HepG2 (cell line): ENCODE measurements around the gene BEAN1. TPM values are rescaled to one million over a fixed set of nuclear protein-coding genes. Genes with fewer than 3 reads are reported as not detected.

Source experiments
- AGO1 ChIP-seq: fragments of 200-400 bp; formaldehyde crosslinking; IDR thresholded peaks from 2 replicates; pipeline ENCODE4 v1.6.1; 2017; ENCODE audit warnings: mild to moderate bottlenecking, low read depth, low read length, moderate library complexity; ENCODE audit not compliant: poor library complexity, severe bottlenecking
- ATF3 ChIP-seq: sonication (generic); formaldehyde crosslinking; IDR thresholded peaks from 2 replicates; pipeline ENCODE4 v1.4.0; 2020; ENCODE audit warnings: missing genetic modification reagents
- BRF2 ChIP-seq: sonication (generic); formaldehyde crosslinking; IDR thresholded peaks from 2 replicates; pipeline ENCODE4 v1.8.1; 2022; ENCODE audit warnings: mild to moderate bottlenecking, missing genetic modification reagents
- FUBP1 ChIP-seq: sonication (generic); formaldehyde crosslinking; IDR thresholded peaks from 2 replicates; pipeline ENCODE4 v1.5.1; 2020; ENCODE audit warnings: missing genetic modification reagents, mild to moderate bottlenecking, borderline replicate concordance
- GMEB2 ChIP-seq: IDR thresholded peaks from 2 replicates; pipeline ENCODE4 v1.6.1; 2016; ENCODE audit warnings: missing biosample characterization, missing genetic modification reagents, low read depth
- HMG20A ChIP-seq: IDR thresholded peaks from 2 replicates; pipeline ENCODE4 v1.6.1; 2016; ENCODE audit warnings: borderline replicate concordance
- HOXA7 ChIP-seq: sonication (generic); formaldehyde crosslinking; IDR thresholded peaks from 2 replicates; pipeline ENCODE4 v1.8.1; 2022; ENCODE audit warnings: mild to moderate bottlenecking, missing genetic modification reagents, moderate library complexity
- PHB2 ChIP-seq: fragments of 450-650 bp; IDR thresholded peaks from 2 replicates; pipeline ENCODE4 v1.6.1; 2018; ENCODE audit not compliant: partially characterized antibody
- PREB ChIP-seq: sonication (generic); formaldehyde crosslinking; IDR thresholded peaks from 2 replicates; pipeline ENCODE4 v1.4.0; 2020; ENCODE audit warnings: missing genetic modification reagents
- STAT6 ChIP-seq: sonication (generic); formaldehyde crosslinking; IDR thresholded peaks from 2 replicates; pipeline ENCODE4 v1.4.0; 2020; ENCODE audit warnings: missing genetic modification reagents, mild to moderate bottlenecking, borderline replicate concordance
- ZBTB38 ChIP-seq: sonication (generic); formaldehyde crosslinking; IDR thresholded peaks from 2 replicates; pipeline ENCODE4 v1.5.1; 2020; ENCODE audit warnings: mild to moderate bottlenecking, missing genetic modification reagents
- ZNF281 ChIP-seq: sonication (generic); formaldehyde crosslinking; IDR thresholded peaks from 2 replicates; pipeline ENCODE4 v1.4.0; 2020; ENCODE audit warnings: missing genetic modification reagents, borderline replicate concordance
- ZNF451 ChIP-seq: sonication (generic); formaldehyde crosslinking; IDR thresholded peaks from 2 replicates; pipeline ENCODE4 v1.5.0; 2020; ENCODE audit warnings: mild to moderate bottlenecking, missing genetic modification reagents
- ZNF644 ChIP-seq: IDR thresholded peaks from 2 replicates; pipeline ENCODE4 v1.6.1; 2016; ENCODE audit warnings: low read depth
- ZNF775 ChIP-seq: sonication (generic); formaldehyde crosslinking; IDR thresholded peaks from 2 replicates; pipeline ENCODE4 v1.4.0; 2020; ENCODE audit warnings: missing genetic modification reagents, mild to moderate bottlenecking, moderate library complexity, borderline replicate concordance
- ZNF841 ChIP-seq: sonication (generic); formaldehyde crosslinking; IDR thresholded peaks from 2 replicates; pipeline ENCODE4 v1.8.1; 2023; ENCODE audit warnings: missing genetic modification reagents, borderline replicate concordance
- polyA plus RNA-seq, 8 experiments: library from polyadenylated mRNA; depleted of rRNA in 3 of 8; stranded (reverse) in 7 of 8; unstranded in 1 of 8; fragments of >200 nt; fragmentation: Illumina TruSeq in 4 of 8; extraction: Trizol in 4 of 8; gene quantifications; 2 replicates each; pipeline versions ENCODE4 v1.2.1 to v1.2.3, GENCODE V29; 2011 to 2016; ENCODE audit warnings: low read depth in 4 of 8, missing spikeins in 1 of 8, mixed read lengths in 1 of 8; ENCODE audit not compliant: insufficient read depth in 1 of 8
- total RNA-seq, 5 experiments: library from RNA; depleted of rRNA; stranded (reverse); fragments of >200 nt; fragmentation: Illumina TruSeq; extraction: Trizol; gene quantifications; 2 replicates each; pipeline ENCODE4 v1.2.3, GENCODE V29; 2016; ENCODE audit warnings: low read depth in 1 of 5

Gene BEAN1
- total and polyA plus RNA-seq, 2 of the 13 experiments (the other 11 are each of a cell fraction or from before 2014, with no cell fraction given): 0.53 to 1.4 TPM

- no peak for TF ChIP-seq ZNF841 (CRISPR knock-in tag)
- no peak for TF ChIP-seq ZNF775
- 0 out of 2 replicates have a peak, but pooled peaks have one; percentile 26 for TF ChIP-seq ZBTB38
- TF ChIP-seq AGO1: no peak
- no peak for TF ChIP-seq FUBP1
- no peak for TF ChIP-seq GMEB2 (CRISPR knock-in tag)
- no peak for TF ChIP-seq PREB
- no peak for TF ChIP-seq ZNF451 (CRISPR knock-in tag)
- peak; percentile 49; the same call in 1 of the 2 replicates for TF ChIP-seq HMG20A (CRISPR knock-in tag)
- no peak for TF ChIP-seq PHB2
- TF ChIP-seq STAT6 (CRISPR knock-in tag): no peak
- TF ChIP-seq HOXA7: no peak
- peak; percentile 41; the same call in 1 of the 2 replicates for TF ChIP-seq ATF3 (CRISPR knock-in tag)
- TF ChIP-seq BRF2 (CRISPR knock-in tag): no peak
- TF ChIP-seq ZNF644: peak; percentile 91
- peak; percentile 52; the same call in 1 of the 2 replicates for TF ChIP-seq ZNF281 (CRISPR knock-in tag)
Measured at GRCh38 chr16:66434619-66435430, 7.7 kb downstream of the BEAN1 start (continued).
